HUES48 (cell line): Measurements from ENCODE around the gene QRFP.

Source experiments
- H3K27ac ChIP-seq: one replicate; pipeline ENCODE4 v1.7.0; 2013; ENCODE audit warnings: low read depth, low read length, inconsistent platforms
- H3K27me3 ChIP-seq: 2 replicates; pipeline ENCODE4 v1.6.1; 2013; ENCODE audit warnings: mild to moderate bottlenecking, low read length; ENCODE audit not compliant: control insufficient read depth, insufficient read depth
- H3K36me3 ChIP-seq: 2 replicates; pipeline ENCODE4 v1.6.1; 2013; ENCODE audit warnings: low read length; ENCODE audit not compliant: control insufficient read depth, insufficient read depth
- H3K4me1 ChIP-seq: 2 replicates; pipeline ENCODE4 v1.6.1; 2013; ENCODE audit warnings: mild to moderate bottlenecking, low read length; ENCODE audit not compliant: control insufficient read depth, insufficient read depth
- H3K4me3 ChIP-seq: 2 replicates; pipeline ENCODE4 v1.5.1; 2013; ENCODE audit warnings: mild to moderate bottlenecking, low read depth, low read length
- H3K9ac ChIP-seq: 2 replicates; pipeline ENCODE4 v1.6.1; 2013; ENCODE audit warnings: mild to moderate bottlenecking, low read depth, low read length, moderate library complexity
- H3K9me3 ChIP-seq: 2 replicates; pipeline ENCODE4 v1.6.1; 2013; ENCODE audit warnings: low read length; ENCODE audit not compliant: control insufficient read depth, insufficient read depth

The QRFP gene

DNA sequence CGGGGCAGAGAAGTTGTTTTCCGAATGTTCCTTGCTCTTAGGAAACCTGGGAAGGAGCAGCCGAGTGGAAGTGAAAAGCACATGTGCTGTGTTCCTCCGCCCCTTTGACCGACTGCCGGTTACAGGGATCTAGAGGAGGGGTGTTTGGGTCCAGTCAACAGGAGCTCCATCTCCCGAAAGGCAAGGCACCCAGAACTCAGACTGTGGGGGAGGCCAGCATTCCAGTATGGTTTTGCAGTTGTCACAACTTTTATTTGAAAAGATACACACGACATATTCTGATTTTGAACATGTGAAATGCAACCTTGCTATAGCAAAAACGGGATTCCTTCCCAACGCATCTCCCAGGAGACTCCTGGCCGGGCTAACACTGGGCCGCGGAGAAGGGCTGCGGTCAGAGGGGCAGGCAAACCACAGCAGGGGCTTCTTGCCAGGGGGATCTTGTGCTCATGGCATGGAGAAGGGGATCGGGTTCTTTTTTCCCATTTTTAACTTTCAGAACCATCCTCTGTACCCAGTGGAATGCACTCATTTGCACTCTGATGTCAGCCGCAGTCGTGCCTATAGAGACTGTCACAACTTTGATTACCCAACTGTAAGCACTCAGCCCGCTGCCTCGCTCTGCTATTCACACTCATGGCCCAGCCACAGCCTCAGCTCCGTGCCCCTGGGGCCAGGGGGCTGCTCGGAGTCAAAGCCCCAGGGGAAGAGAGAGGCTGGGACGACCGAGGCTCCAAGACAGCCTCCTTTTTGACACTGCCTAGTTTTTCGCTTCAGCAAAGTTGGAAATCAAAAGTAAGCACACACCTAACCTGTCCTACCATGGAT lies 3.9 kb downstream of the QRFP start:
- Histone ChIP-seq H3K4me3 (no peak overlapping the region), H3K9me3 (no peaks in the 10 kb centered on the region), H3K27me3 (no peaks in the 10 kb centered on the region), H3K4me1 (no peaks in the 10 kb centered on the region), H3K36me3 (peaks cover 43% of the 10 kb centered on the region), H3K27ac (no peak overlapping the region), H3K9ac (no peak overlapping the region; the same call in 1 of the 2 replicates)

DNA sequence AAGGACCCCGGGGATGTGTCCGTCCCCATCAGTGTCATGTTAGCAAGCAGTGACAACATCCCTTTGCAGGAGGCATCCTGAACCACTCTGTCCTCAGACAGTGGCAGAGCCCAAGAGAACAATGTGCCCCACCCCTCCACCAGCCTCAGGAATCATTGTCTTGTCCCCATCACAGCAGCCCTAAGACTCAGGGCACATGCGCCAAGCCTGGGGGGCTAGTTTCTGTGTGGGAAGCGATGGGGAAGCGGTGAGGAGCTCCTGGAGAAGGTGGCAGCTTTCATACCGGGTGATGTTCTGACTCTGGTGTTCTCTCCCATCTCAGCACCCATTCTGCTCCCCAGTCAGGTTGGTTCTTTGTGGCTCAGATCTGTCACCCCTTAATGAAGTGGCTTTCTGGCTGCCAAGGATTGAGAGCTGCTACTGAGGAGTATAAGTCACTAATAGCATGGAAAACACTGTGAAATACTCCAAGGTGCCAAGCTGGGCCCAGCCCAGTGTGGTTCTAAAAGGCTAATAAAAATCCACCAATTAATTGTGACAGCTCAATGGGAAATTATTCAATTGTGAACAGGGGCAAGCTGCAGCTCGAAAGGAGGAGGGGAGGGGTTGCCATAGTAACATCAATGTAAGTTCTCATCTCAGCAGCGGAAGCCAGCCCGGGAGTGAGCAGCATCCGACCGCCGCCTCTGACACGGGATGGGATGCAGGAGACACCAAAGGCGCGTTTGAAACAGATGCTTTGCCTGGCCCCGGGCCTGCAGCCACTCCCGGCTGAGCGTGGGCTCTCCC lies 4.7 kb downstream of the QRFP start:
- H3K9ac ChIP-seq, result no peak overlapping the region
- H3K9me3 ChIP-seq, result no peaks in the 10 kb centered on the region
- H3K27ac ChIP-seq, result no peak overlapping the region
- H3K27me3 ChIP-seq, result no peaks in the 10 kb centered on the region
- peaks cover 51% of the 10 kb centered on the region for H3K36me3 ChIP-seq
- H3K4me1 ChIP-seq, result no peaks in the 10 kb centered on the region
- H3K4me3 ChIP-seq, result no peak overlapping the region

DNA sequence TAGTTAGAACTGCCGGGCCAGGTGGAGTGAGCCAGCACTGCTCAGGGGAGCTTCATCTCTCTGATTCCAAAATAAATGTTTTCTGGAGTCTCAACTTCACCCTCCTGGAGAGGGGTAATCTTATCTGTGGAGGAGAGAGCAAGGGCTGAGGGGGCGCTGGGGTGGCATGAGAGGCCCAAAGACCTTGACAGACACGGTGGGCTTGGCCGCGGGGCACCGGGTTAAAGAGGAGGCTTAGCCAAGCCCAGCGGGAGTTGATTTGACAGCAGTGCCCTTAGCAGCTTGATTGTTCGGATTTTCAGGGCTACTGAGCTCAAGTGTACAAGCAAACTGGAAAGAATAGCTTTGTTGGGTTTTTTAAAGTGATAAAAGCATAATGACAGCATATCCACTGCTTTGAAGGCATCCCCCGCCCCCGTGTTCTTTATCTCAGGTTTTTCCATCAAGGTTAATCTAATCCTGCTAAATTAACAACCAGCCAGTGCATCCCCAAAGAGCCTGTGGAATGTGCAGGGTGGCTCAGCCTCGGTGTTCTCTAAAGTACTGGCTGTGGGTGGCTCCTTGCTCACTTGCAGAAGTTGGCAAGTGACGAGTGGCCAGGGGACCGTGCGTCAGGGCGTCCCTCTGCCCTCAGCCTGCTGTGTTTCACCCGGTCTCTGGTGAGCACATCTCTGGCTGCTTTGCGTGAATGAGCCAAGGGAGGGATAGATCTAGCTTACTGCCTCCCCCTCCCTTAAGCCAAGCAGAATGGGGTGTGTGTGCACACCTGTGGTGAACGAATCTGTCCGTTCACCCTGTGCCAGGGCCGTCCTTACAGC lies 5.5 kb downstream of the QRFP start:
- no peak overlapping the region for H3K27ac ChIP-seq
- H3K9ac ChIP-seq, result no peak overlapping the region
- no peaks in the 10 kb centered on the region for H3K4me1 ChIP-seq
- no peaks in the 10 kb centered on the region for H3K27me3 ChIP-seq
- no peaks in the 10 kb centered on the region for H3K9me3 ChIP-seq
- peaks cover 59% of the 10 kb centered on the region for H3K36me3 ChIP-seq
- no peak overlapping the region for H3K4me3 ChIP-seq

DNA sequence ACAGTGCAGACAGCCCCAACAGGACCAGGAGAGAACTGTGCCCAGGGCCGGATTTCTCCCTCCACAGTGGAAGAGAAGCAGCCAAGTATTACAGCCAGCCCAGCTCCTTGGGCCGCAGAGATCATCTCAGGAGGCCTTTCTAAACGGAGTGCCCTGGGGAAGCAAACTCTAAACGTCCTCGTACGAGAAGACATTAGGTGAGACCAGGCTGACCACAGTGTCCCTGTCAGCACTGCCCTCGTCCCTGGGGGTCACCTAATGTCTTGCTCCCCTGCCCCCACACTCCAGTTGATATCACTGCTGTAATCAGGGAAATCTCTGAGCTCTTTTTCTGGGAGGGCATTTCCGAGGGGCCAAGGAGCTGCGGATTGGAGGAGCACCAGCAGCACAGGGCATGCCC lies 6.5 kb downstream of the QRFP start:
- Histone ChIP-seq H3K36me3 (peaks cover 68% of the 10 kb centered on the region), H3K4me3 (no peak overlapping the region), H3K27ac (no peak overlapping the region), H3K4me1 (no peaks in the 10 kb centered on the region), H3K9me3 (no peaks in the 10 kb centered on the region), H3K27me3 (no peaks in the 10 kb centered on the region), H3K9ac (no peak overlapping the region)

DNA sequence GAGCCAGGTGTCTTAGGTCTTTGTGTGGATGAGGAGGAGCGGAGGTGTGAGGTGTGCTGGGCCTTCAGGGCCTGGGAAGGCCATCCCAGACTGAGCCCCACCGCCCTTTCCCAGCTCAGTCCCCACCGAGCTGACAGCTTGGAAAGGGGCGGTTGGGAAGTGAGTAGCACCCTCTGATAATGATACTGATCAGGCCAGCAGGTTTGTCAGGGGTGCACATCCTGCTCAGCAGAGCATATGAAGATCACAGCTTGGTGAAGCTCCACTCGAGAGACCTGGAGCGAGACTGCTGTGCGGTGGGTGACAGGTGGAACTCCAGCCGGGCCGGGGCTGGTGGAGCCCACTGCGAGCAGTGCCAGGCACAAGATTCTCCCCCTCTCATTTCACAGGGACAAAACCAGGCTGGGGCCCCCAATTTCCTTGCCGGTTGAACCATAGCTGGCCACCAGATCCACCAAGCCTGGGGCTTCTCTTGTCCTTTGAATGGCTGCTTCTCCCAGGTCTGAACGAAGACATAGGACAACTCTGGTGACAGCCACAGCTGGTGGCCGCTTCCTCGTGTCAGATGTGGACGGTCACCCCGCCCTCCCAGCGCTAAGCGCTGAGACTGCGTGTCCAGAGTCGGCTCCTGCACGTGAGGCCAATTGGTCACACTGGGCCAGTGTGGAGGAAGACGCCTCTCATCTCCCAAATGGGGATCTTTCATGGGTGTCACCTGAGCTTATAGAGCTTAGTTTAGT lies 8.3 kb downstream of the QRFP start:
- Histone ChIP-seq H3K9me3 (no peaks in the 10 kb centered on the region), H3K9ac (no peak overlapping the region), H3K27me3 (no peaks in the 10 kb centered on the region), H3K4me3 (no peak overlapping the region), H3K27ac (no peak overlapping the region), H3K36me3 (peaks cover 87% of the 10 kb centered on the region), H3K4me1 (no peaks in the 10 kb centered on the region)

DNA sequence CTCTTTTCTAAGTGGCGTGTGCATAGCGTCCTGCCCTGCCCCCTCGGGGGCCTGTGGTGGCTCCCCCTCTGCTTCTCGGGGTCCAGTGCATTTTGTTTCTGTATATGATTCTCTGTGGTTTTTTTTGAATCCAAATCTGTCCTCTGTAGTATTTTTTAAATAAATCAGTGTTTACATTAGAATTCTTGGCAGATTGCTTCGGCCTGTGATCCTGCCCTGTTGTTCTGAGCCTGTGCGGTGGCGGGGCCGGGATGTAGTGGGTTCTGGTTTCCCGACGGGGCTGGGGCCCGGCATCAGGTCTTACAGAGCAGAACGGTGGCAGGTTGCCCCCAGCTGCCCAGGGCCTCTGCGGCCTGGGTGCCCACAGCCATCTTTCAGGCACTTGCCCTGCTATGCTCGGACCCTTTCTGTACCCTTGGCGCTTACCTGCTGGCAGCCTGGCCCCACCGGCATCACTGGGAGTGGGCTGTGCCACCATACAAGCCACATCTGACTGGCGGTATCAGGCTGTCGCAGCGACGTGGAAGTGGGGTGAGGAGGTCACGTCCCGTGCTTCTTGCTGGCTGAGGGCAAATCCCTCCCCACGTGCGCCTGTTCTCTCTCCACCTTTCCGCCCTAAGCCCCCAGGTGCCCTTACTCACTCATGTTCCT lies 9.0 kb downstream of the QRFP start:
- Histone ChIP-seq H3K27ac (no peak overlapping the region), H3K9ac (no peak overlapping the region), H3K4me3 (no peak overlapping the region), H3K4me1 (no peaks in the 10 kb centered on the region), H3K36me3 (peaks cover 87% of the 10 kb centered on the region), H3K27me3 (no peaks in the 10 kb centered on the region), H3K9me3 (no peaks in the 10 kb centered on the region)

DNA sequence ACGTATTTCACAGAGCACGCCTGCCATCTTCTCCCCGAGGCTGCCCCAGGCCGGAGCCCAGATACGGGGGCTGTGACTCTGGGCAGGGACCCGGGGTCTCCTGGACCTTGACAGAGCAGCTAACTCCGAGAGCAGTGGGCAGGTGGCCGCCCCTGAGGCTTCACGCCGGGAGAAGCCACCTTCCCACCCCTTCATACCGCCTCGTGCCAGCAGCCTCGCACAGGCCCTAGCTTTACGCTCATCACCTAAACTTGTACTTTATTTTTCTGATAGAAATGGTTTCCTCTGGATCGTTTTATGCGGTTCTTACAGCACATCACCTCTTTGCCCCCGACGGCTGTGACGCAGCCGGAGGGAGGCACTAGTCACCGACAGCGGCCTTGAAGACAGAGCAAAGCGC lies 9.6 kb downstream of the QRFP start:
- H3K27ac ChIP-seq, result no peak overlapping the region
- no peaks in the 10 kb centered on the region for H3K27me3 ChIP-seq
- no peak overlapping the region for H3K9ac ChIP-seq
- peaks cover 88% of the 10 kb centered on the region for H3K36me3 ChIP-seq
- H3K4me1 ChIP-seq, result no peaks in the 10 kb centered on the region
- H3K9me3 ChIP-seq, result no peaks in the 10 kb centered on the region
- no peak overlapping the region for H3K4me3 ChIP-seq

DNA sequence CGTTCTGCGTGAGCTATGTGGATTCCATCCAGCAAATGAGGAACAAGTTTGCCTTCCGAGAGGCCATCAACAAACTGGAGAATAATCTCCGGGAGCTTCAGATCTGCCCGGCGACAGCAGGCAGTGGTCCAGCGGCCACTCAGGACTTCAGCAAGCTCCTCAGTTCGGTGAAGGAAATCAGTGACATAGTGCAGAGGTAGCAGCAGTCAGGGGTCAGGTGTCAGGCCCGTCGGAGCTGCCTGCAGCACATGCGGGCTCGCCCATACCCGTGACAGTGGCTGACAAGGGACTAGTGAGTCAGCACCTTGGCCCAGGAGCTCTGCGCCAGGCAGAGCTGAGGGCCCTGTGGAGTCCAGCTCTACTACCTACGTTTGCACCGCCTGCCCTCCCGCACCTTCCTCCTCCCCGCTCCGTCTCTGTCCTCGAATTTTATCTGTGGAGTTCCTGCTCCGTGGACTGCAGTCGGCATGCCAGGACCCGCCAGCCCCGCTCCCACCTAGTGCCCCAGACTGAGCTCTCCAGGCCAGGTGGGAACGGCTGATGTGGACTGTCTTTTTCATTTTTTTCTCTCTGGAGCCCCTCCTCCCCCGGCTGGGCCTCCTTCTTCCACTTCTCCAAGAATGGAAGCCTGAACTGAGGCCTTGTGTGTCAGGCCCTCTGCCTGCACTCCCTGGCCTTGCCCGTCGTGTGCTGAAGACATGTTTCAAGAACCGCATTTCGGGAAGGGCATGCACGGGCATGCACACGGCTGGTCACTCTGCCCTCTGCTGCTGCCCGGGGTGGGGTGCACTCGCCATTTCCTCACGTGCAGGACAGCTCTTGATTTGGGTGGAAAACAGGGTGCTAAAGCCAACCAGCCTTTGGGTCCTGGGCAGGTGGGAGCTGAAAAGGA lies 10.9 kb downstream of the QRFP start:
- Histone ChIP-seq H3K4me3 (no peak overlapping the region), H3K9me3 (no peaks in the 10 kb centered on the region), H3K4me1 (no peaks in the 10 kb centered on the region), H3K9ac (no peak overlapping the region), H3K27me3 (no peaks in the 10 kb centered on the region), H3K36me3 (peaks cover 92% of the 10 kb centered on the region), H3K27ac (no peak overlapping the region)

DNA sequence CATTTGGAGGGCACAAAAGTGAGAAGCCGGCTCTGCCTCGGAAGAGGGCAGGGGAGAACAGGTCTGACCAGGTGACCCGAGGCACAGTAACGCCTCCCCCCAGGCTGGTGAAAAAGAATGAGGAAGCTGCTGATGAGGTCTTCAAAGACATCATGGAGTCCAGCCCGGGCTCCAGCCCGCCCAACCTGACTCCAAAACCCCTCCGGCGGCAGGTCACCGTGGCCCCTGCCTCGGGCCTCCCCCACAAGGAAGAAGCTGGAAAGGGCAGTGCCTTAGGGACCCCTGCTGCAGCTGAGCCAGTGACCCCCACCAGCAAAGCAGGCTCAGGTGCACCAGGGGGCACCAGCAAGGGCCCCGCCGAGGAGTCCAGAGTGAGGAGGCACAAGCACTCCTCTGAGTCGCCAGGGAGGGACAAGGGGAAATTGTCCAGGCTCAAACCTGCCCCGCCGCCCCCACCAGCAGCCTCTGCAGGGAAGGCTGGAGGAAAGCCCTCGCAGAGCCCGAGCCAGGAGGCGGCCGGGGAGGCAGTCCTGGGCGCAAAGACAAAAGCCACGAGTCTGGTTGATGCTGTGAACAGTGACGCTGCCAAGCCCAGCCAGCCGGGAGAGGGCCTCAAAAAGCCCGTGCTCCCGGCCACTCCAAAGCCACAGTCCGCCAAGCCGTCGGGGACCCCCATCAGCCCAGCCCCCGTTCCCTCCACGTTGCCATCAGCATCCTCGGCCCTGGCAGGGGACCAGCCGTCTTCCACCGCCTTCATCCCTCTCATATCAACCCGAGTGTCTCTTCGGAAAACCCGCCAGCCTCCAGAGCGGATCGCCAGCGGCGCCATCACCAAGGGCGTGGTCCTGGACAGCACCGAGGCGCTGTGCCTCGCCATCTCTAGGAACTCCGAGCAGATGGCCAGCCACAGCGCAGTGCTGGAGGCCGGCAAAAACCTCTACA lies 11.8 kb downstream of the QRFP start:
- Histone ChIP-seq H3K27me3 (no peaks in the 10 kb centered on the region), H3K9me3 (no peaks in the 10 kb centered on the region), H3K9ac (no peak overlapping the region), H3K27ac (no peak overlapping the region), H3K4me3 (no peak overlapping the region), H3K4me1 (no peaks in the 10 kb centered on the region), H3K36me3 (peaks cover 94% of the 10 kb centered on the region)
